SK-N-SH treated with all-trans-retinoic acid at 6 μM for 48 hours (cell line): ENCODE measurements around the gene SGF29.
"Not testable (repeated sequence)": the region's sequence is repeated elsewhere in the genome, so short reads cannot be mapped to it uniquely, and the experiment has no call there.

Experiments
- ISL1 ChIP-seq: fragments of 250-450 bp; sonication (Bioruptor Pico); IDR thresholded peaks from 2 replicates; pipeline ENCODE4 v2.1.2; 2022; ENCODE audit warnings: mild to moderate bottlenecking, moderate library complexity
- ZC3H10 ChIP-seq: fragments of 250-450 bp; sonication (Bioruptor Pico); IDR thresholded peaks from 2 replicates; pipeline ENCODE4 v1.5.1; 2021; ENCODE audit warnings: mild to moderate bottlenecking, moderate library complexity
- TF ChIP-seq, protein P1 (sequence below): fragments of 250-450 bp; sonication (Bioruptor Pico); IDR thresholded peaks from 2 replicates; pipeline ENCODE4 v1.5.1; 2020; ENCODE audit warnings: low read depth, mild to moderate bottlenecking, moderate library complexity

GRCh38 chr16:28602062-28602461, 48.3 kb downstream of the SGF29 start:
- TF ChIP-seq ZC3H10, ISL1 (CRISPR knock-in tag): not testable (repeated sequence)
- TF ChIP-seq, protein P1, sequence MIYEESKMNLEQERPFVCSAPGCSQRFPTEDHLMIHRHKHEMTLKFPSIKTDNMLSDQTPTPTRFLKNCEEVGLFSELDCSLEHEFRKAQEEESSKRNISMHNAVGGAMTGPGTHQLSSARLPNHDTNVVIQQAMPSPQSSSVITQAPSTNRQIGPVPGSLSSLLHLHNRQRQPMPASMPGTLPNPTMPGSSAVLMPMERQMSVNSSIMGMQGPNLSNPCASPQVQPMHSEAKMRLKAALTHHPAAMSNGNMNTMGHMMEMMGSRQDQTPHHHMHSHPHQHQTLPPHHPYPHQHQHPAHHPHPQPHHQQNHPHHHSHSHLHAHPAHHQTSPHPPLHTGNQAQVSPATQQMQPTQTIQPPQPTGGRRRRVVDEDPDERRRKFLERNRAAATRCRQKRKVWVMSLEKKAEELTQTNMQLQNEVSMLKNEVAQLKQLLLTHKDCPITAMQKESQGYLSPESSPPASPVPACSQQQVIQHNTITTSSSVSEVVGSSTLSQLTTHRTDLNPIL = not testable (repeated sequence)
